Thyroid gland (tissue), 4 donors: ENCODE data around the gene TSPAN15. TPM values are rescaled to one million over a fixed set of nuclear protein-coding genes. Genes with fewer than 3 reads are reported as not detected.

Source experiments
- DNase-seq, 2 donors: peaks; one replicate each; pipeline ENCODE4 v3.0.0-alpha.2; 2019
- H3K27ac ChIP-seq, 3 donors: fragments of 200-600 bp; sonication (generic); 1 replicate in 2 of 3; 2 replicates in 1 of 3; pipeline ENCODE4 v1.5.1; 2016 to 2019; ENCODE audit warnings: mild to moderate bottlenecking in 1 of 3, moderate library complexity in 1 of 3
- H3K27me3 ChIP-seq: fragments of 200-600 bp; sonication (generic); one replicate; pipeline ENCODE4 v1.5.1; 2019
- H3K36me3 ChIP-seq, 2 donors: fragments of 200-600 bp; sonication (generic); one replicate each; pipeline ENCODE4 v1.5.1; 2016 to 2019
- H3K4me1 ChIP-seq, 2 donors: fragments of 200-600 bp; sonication (generic); one replicate each; pipeline ENCODE4 v1.5.1; 2017 to 2019
- H3K4me3 ChIP-seq, 3 donors: fragments of 200-600 bp; sonication (generic); replicated peaks in 1 of 3; 1 replicate in 2 of 3; 2 replicates in 1 of 3; pipeline ENCODE4 v1.5.1; 2016; ENCODE audit warnings: mild to moderate bottlenecking in 1 of 3
- H3K9me3 ChIP-seq: fragments of 200-600 bp; sonication (generic); one replicate; pipeline ENCODE4 v1.5.1; 2017
- POLR2A ChIP-seq, 2 donors: fragments of 450-650 bp; IDR thresholded peaks; one replicate each; pipeline ENCODE4 v1.6.1; 2017; ENCODE audit warnings: antibody characterized with exemption in 2 of 2, mild to moderate bottlenecking in 2 of 2, moderate library complexity in 1 of 2
- WGBS, 2 donors: methylation state at CpG; one replicate each; pipeline ENCODE4 v1.1.5; 2017; 5-methylcytosine and 5-hydroxymethylcytosine counted together
- intact Hi-C: fragments of 100-400 bp; cut with DNase I; formaldehyde crosslinking; loops from one replicate; pipeline ENCODE4 v1.15.1; 2023
- total RNA-seq, 4 donors: library from RNA; depleted of rRNA; stranded (reverse); fragments of >200 nt; gene quantifications; one replicate each; pipeline ENCODE4 v1.2.3, GENCODE V29; 2016
- TF ChIP-seq, protein P1 (sequence below), 6 experiments: fragments of 200-600 bp in 3 of 6; fragments of 450-650 bp in 3 of 6; sonication (generic) in 3 of 6; IDR thresholded peaks; one replicate each; pipeline ENCODE4 v1.5.1; 2016 to 2019; ENCODE audit warnings: antibody characterized with exemption in 6 of 6, mild to moderate bottlenecking in 2 of 6, inconsistent platforms in 1 of 6, moderate library complexity in 1 of 6

The TSPAN15 gene
- total RNA-seq, 4 donors from 2014 or later: 9.0 to 23.1 (median 17.2) TPM

DNA sequence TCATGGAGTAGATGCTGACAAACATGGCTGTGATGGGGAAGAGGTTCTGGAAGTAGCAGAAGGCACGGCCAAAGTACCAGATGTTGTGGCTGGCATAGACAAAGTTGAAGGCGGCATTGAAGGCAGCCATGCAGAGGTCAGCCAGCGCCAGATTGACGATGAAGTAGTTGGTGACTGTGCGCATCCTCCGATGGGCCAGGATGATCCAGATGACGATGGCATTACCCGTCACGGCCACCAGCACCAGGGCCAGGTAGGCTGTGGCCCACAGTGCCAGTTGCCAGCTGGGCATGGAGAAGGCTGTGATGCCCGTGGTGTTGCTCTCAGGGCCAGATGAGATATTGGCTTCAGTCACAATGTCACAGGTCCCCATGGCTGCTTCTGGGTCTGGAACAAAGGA lies 35.3 kb upstream of the TSPAN15 start:
- Histone ChIP-seq H3K36me3 (no peaks in the 10 kb centered on the region), H3K9me3 (no peaks in the 10 kb centered on the region), H3K27me3 (no peaks in the 10 kb centered on the region), H3K4me3 (no peak overlapping the region), H3K4me1 (peaks cover 0 to 8% of the 10 kb centered on the region in 2 donors), H3K27ac (no peak overlapping the region)
- no peak for TF ChIP-seq POLR2A (IDR thresholded peaks at IDR 0.05)
- TF ChIP-seq, protein P1, sequence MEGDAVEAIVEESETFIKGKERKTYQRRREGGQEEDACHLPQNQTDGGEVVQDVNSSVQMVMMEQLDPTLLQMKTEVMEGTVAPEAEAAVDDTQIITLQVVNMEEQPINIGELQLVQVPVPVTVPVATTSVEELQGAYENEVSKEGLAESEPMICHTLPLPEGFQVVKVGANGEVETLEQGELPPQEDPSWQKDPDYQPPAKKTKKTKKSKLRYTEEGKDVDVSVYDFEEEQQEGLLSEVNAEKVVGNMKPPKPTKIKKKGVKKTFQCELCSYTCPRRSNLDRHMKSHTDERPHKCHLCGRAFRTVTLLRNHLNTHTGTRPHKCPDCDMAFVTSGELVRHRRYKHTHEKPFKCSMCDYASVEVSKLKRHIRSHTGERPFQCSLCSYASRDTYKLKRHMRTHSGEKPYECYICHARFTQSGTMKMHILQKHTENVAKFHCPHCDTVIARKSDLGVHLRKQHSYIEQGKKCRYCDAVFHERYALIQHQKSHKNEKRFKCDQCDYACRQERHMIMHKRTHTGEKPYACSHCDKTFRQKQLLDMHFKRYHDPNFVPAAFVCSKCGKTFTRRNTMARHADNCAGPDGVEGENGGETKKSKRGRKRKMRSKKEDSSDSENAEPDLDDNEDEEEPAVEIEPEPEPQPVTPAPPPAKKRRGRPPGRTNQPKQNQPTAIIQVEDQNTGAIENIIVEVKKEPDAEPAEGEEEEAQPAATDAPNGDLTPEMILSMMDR (IDR thresholded peaks at IDR 0.05): no peak
- WGBS, 2 donors: 93 to 94% methylated on average over 9 to 10 of the region's 10 CpGs
- intact Hi-C loops: no loop called here
- no peak for DNase-seq

DNA sequence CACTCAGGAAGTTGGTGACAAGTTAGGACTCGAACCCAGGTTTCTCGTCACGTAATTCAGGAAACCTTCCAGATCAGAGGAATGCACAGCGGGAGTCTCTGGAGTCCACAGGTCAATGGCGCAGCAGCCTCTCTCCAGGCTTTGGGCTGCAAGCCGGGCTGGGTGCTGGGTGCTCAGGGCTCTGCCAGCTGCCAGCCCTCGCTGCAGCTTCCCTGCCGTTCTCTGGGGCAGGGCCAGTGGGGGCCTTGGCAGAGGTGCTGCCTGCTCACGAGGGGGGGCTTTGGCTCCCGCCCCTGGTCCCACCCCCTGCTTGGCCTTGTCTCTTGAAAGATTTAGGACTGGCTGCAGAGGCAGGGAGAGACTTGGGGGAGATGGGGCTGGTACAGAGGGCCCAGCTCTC lies 34.6 kb upstream of the TSPAN15 start, which contains the start of gene TACR2:
TACR2 (minus strand) TSS at position 224 of the 400 bp plus-strand sequence. CDS start 595 bp downstream, outside the sequence.
- Histone ChIP-seq H3K9me3 (no peaks in the 10 kb centered on the region), H3K4me1 (peaks cover 0 to 8% of the 10 kb centered on the region in 2 donors), H3K27ac (no peak within 1 kb of the TSS), H3K27me3 (no peaks in the 10 kb centered on the region), H3K4me3 (no peak within 1 kb of the TSS), H3K36me3 (no peaks in the 10 kb centered on the region)
- WGBS, 2 donors: 82 to 91% methylated on average over 8 to 9 of the region's 10 CpGs
- TF ChIP-seq POLR2A (IDR thresholded peaks at IDR 0.05): no peak
- TF ChIP-seq, protein P1 (IDR thresholded peaks at IDR 0.05): no peak
- DNase-seq: no peak
- intact Hi-C loops: no loop called here

DNA sequence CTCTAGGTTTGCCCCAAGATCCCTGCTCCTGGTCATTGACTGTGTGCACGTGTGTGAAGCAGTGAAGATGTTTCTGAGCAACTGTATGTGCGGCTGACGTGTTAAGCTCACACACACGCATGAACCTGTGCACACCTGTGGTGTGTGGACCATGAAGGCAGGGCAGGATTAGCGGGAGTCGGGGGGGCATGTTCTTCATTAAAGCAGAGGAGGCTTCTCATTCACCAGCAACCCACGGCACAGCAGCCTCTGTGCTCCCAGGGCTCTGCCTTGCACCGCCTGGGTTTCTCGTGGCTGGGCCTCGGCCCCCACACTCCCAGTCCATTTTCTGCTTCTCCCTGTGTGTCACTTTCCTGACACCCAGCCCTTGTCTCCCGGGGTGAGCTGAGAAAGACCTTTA lies 33.7 kb upstream of the TSPAN15 start:
- 86 to 90% methylated on average over 11 of the region's 11 CpGs for WGBS, 2 donors
- Histone ChIP-seq H3K4me1 (peaks cover 0 to 8% of the 10 kb centered on the region in 2 donors), H3K4me3 (no peak overlapping the region), H3K36me3 (no peaks in the 10 kb centered on the region), H3K9me3 (no peaks in the 10 kb centered on the region), H3K27ac (no peak overlapping the region), H3K27me3 (no peaks in the 10 kb centered on the region)
- intact Hi-C loops: no loop called here
- TF ChIP-seq, protein P1 (IDR thresholded peaks at IDR 0.05): no peak
- TF ChIP-seq POLR2A (IDR thresholded peaks at IDR 0.05): no peak
- no peak for DNase-seq

DNA sequence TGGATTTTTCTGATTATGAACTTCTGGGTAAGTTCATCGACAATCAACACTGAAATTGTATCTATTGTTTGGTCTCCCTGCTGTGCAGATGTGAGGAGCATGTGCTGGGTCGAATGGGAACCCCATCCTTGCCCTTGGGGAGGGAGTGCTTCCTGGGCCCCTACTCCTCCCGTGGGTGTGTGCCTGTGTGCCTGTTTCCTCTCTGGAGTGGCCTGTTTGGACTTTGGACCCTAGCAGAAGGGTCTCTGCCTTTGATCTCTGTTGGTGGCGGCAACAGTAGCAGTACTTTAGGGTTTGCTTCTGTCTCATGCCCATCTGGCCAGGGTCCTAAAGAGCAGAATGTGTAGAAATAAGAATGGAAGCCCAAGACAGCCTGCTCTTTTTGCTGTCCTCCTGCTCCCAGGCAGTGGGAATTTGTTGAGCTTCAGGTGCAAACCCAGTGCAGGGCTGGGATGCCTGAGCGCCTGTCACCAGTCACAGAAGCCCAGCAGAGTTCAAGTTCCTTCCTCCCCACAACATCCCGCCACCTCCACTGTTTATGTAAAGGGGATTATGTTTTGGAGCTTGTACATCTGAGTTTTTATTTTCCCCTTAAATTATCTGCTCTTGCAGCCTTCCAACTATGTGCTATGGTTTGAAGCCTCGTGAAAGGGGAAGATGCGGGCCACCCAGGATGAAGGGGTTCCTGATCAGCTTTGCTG lies 33.1 kb upstream of the TSPAN15 start:
- no peak overlapping the region for H3K27ac ChIP-seq
- WGBS, 2 donors: 77 to 96% methylated on average over 5 to 8 of the region's 8 CpGs
- H3K36me3 ChIP-seq: no peaks in the 10 kb centered on the region
- H3K27me3 ChIP-seq: no peaks in the 10 kb centered on the region
- no peak for DNase-seq
- no peak overlapping the region for H3K4me3 ChIP-seq
- H3K9me3 ChIP-seq: no peaks in the 10 kb centered on the region
- no peak for TF ChIP-seq POLR2A (IDR thresholded peaks at IDR 0.05)
- TF ChIP-seq, protein P1 (IDR thresholded peaks at IDR 0.05): no peak
- intact Hi-C loops: no loop called here
- H3K4me1 ChIP-seq: peaks cover 0 to 2% of the 10 kb centered on the region in 2 donors

DNA sequence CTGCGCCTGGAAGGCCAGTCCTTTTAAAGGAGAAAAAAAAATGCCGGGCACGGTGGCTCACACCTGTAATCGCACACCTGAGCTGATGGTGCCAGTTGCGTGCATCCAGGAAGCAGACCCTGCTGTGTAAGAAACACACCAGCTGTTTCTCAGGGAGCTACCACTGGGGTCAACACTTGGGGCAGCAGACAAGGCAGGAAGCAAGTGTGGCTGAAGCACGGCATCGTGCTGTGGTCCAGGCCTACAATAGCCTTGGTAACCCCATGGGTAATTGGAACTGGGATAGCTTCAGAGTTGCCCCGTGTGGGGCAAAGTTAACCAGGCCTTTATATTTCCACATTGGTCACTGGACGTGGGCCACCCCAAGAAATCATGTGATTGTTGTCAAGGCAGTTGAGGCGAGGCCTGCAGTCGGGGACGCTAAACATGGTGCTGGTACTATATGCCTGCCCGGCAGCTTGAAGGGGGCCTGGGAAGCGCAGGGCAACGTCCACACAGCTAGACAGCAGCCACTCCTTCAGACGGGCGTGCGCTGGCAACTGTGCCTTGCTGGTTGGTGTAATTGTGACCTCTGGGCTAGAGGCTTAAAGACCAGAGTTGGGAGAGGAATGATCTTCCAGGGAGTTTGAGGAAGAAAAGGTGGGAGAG lies 32.0 kb upstream of the TSPAN15 start:
- DNase-seq: no peak
- intact Hi-C loops: no loop called here
- TF ChIP-seq POLR2A (IDR thresholded peaks at IDR 0.05): no peak
- TF ChIP-seq, protein P1 (IDR thresholded peaks at IDR 0.05): no peak
- Histone ChIP-seq H3K27me3 (no peaks in the 10 kb centered on the region), H3K36me3 (no peaks in the 10 kb centered on the region), H3K9me3 (no peaks in the 10 kb centered on the region), H3K4me3 (no peak overlapping the region), H3K4me1 (no peaks in the 10 kb centered on the region), H3K27ac (no peak overlapping the region)
- 92 to 95% methylated on average over 13 to 18 of the region's 18 CpGs for WGBS, 2 donors
